Activated naive CD8-positive, alpha-beta T cell (primary cell): ENCODE data around the gene RTL10.

ENCODE experiments used
- H3K27ac Mint-ChIP-seq: one replicate; pipeline ENCODE4 v1.8.0; 2021; ENCODE audit warnings: mixed read lengths
- H3K27me3 Mint-ChIP-seq: one replicate; pipeline ENCODE4 v1.8.0; 2021; ENCODE audit warnings: mixed read lengths
- H3K36me3 Mint-ChIP-seq: one replicate; pipeline ENCODE4 v1.8.0; 2021; ENCODE audit warnings: mixed read lengths
- H3K4me1 Mint-ChIP-seq: one replicate; pipeline ENCODE4 v1.8.0; 2021; ENCODE audit warnings: low read depth, mixed read lengths
- H3K4me3 Mint-ChIP-seq: one replicate; pipeline ENCODE4 v1.8.0; 2021; ENCODE audit warnings: mild to moderate bottlenecking, mixed read lengths
- H3K9me3 Mint-ChIP-seq: one replicate; pipeline ENCODE4 v1.8.0; 2021; ENCODE audit warnings: low read depth, mixed read lengths

RTL10 gene

DNA sequence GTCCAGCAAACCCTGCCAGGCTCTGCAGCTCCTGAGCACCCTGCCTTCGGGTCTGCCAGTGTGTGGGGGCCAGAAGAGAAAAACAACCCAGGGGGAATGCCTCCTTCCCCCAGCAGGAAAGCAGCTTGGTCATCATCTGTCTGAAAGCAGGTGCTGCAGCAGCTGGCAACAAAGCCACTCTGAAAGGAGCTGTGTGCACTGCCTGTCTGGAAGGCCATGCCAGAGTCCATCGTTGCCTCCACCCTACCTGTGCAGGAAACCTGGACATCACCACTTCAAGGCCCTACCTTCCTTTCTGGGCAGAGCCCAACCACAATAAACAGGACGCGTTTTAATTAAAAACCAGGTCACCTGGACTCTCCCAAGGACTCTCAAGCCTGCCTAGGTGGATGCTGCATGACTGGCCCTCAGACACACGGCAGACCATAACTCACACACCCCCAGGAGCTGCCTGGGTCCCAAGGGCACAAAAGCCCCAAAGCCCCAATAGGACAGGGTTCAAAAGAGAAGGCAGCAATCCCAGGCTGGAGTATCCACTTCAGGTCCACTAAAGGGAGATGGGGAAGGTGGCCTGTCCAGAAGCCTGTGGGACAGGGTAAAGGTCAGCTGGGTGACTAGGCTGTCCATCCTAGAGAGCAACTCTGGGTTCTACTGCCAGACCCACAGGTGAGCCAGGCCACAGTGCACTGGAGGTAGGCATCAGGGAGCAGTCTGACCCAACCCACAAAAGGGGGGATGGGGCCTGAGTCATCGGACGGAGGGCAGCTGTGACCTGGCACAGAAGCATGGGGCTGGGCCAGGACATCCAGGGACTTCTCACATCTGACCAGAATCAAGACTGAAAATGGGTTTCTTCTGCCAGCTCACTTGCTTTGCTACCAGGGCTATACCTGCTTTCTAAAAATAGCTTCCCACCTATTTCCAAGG, 6.1 kb downstream of the RTL10 start:
- peaks cover 57% of the 10 kb centered on the region for H3K4me1 Mint-ChIP-seq
- peaks cover 3% of the 10 kb centered on the region for H3K36me3 Mint-ChIP-seq
- no peaks in the 10 kb centered on the region for H3K27me3 Mint-ChIP-seq
- peak overlapping the region; percentile 46 for H3K27ac Mint-ChIP-seq
- H3K9me3 Mint-ChIP-seq = no peaks in the 10 kb centered on the region
- H3K4me3 Mint-ChIP-seq = no peak overlapping the region

DNA sequence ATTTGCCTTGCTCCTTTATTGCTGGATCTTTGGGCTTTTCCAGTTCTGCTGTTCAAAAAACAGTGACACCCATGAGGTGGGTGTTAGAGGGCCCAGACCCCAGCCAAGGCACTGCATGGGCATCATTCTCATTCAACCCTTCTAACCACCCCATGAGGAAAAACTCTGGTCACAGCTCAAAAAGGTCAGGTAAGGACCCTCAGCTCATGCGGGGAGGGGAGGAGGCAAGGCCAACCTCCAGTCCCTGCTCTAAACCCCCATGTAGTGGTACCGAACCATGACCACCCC, 7.4 kb downstream of the RTL10 start:
- Mint-ChIP-seq H3K27me3 (no peaks in the 10 kb centered on the region), H3K36me3 (peaks cover 3% of the 10 kb centered on the region), H3K4me3 (no peak overlapping the region), H3K27ac (no peak overlapping the region), H3K9me3 (no peaks in the 10 kb centered on the region), H3K4me1 (peaks cover 44% of the 10 kb centered on the region)

GRCh38 chr22:19846620-19847344, 7.9 kb downstream of the RTL10 start:
- no peak overlapping the region for H3K27ac Mint-ChIP-seq

DNA sequence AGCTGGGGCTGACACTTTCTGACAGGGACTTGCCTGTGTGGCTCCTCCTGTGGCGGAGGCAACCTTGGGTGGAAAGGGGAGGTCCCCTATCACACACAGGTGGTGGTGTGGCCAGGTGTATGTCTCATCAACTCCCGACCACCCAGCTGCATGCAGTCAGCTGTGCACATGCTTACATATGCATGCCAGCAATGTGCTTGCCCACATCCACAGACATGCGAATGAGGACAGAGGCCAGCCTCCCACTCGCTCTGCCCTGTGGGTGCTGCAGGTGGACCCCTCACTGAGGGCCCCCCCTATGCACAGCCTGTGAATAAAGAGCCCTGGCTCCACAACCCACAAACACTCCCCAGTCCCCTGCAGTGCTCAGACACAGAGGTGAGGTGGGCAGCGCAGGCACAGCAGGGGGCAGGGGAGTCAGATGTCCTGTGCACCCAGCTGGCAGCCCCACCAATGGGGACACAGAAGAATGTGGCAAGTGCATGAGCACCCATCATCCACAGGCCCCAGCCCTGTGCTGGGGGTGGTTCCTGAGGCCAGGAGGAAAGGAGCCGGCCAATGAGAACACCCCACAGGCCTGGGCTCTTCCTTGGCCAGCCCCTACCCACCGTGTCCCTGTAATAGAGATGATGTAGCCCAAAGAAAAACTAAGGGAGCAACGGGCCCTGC, 9.5 kb downstream of the RTL10 start:
- Mint-ChIP-seq H3K4me3 (peak overlapping the region; percentile 63), H3K27ac (peak overlapping the region; percentile 64), H3K4me1 (peaks cover 33% of the 10 kb centered on the region), H3K9me3 (no peaks in the 10 kb centered on the region), H3K27me3 (no peaks in the 10 kb centered on the region), H3K36me3 (peaks cover 3% of the 10 kb centered on the region)

More at GRCh38 chr22:19846620-19847344, 7.9 kb downstream of the RTL10 start:
- no peaks in the 10 kb centered on the region for H3K27me3 Mint-ChIP-seq
- peaks cover 41% of the 10 kb centered on the region for H3K4me1 Mint-ChIP-seq
- H3K36me3 Mint-ChIP-seq = peaks cover 3% of the 10 kb centered on the region
- H3K4me3 Mint-ChIP-seq = no peak overlapping the region
- H3K9me3 Mint-ChIP-seq = no peaks in the 10 kb centered on the region

GRCh38 chr22:19844377-19845053, 10.2 kb downstream of the RTL10 start:
- H3K27ac Mint-ChIP-seq = peak overlapping the region; percentile 77
- H3K27me3 Mint-ChIP-seq = no peaks in the 10 kb centered on the region
- peaks cover 3% of the 10 kb centered on the region for H3K36me3 Mint-ChIP-seq
- H3K9me3 Mint-ChIP-seq = no peaks in the 10 kb centered on the region
- H3K4me3 Mint-ChIP-seq = peak overlapping the region; percentile 63
- peaks cover 27% of the 10 kb centered on the region for H3K4me1 Mint-ChIP-seq

DNA sequence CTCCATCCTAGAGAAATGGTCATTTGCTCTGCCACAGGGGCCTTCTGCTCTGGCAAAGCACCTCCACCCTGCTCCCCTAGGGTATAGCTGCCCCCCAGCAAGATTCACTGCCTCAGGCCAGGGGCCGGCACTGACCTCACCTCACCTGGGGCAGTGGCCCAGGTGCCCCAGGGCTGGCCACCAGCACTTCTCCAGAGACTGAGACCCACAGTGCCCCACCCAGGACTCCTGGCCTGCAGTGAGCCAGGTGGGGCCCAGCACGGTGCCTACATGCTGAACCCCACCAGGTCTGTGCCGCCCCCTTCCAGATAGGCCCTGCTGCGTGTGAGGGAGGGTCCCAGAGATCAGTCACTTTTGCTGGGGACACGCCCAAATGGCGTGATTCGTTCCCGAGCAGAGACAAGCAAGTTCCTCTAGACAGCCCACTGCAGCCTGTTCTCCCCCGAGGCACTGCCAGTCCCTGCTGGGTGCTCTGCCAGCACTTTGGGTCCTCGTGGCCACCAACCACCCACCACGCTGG, 10.8 kb downstream of the RTL10 start:
- H3K9me3 Mint-ChIP-seq = no peaks in the 10 kb centered on the region

DNA sequence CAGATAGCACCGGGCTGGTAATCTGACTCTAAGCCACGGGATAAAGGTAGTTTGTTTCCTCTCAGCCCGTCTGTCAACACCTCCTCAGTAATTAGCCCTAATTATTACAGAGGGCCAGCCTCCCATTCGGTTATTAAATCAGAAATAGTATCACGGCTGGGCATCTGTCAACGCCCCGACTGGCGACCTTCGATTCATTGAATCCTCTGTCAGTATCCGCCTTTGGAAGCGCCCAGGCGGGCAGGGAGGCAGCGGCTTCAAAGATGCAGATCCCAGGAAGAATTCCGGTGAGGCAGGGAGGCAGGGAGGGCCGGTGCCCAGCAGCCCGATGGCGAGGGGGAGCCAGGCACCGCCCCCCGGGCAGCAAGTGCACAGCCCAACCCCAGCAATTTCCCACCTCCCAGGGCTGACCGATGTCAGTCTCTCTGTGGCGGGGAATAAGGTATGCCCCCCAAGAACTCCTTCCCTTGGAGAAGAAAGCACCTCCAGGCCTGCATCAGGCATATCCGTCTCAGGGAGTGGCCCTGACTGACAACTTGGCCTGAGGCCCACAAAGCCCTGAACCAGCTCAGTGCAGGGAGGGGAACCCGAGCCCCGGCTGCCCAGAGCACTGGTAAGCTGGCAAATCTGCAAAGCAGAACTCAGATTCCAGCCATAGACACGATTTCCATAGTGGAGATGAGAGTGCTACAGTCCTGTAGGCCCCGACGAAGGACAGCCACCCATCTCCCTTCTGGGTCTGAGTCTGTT, 11.4 kb downstream of the RTL10 start:
- no peaks in the 10 kb centered on the region for H3K9me3 Mint-ChIP-seq
- H3K36me3 Mint-ChIP-seq = peaks cover 7% of the 10 kb centered on the region
- no peak overlapping the region for H3K27ac Mint-ChIP-seq
- H3K4me1 Mint-ChIP-seq = peaks cover 28% of the 10 kb centered on the region
- no peak overlapping the region for H3K4me3 Mint-ChIP-seq
- no peaks in the 10 kb centered on the region for H3K27me3 Mint-ChIP-seq

More for the DNA sequence above, 10.8 kb downstream of the RTL10 start:
- Mint-ChIP-seq H3K4me3 (no peak overlapping the region), H3K36me3 (peaks cover 5% of the 10 kb centered on the region), H3K4me1 (peaks cover 27% of the 10 kb centered on the region), H3K27ac (peak overlapping the region; percentile 10), H3K27me3 (no peaks in the 10 kb centered on the region)

DNA sequence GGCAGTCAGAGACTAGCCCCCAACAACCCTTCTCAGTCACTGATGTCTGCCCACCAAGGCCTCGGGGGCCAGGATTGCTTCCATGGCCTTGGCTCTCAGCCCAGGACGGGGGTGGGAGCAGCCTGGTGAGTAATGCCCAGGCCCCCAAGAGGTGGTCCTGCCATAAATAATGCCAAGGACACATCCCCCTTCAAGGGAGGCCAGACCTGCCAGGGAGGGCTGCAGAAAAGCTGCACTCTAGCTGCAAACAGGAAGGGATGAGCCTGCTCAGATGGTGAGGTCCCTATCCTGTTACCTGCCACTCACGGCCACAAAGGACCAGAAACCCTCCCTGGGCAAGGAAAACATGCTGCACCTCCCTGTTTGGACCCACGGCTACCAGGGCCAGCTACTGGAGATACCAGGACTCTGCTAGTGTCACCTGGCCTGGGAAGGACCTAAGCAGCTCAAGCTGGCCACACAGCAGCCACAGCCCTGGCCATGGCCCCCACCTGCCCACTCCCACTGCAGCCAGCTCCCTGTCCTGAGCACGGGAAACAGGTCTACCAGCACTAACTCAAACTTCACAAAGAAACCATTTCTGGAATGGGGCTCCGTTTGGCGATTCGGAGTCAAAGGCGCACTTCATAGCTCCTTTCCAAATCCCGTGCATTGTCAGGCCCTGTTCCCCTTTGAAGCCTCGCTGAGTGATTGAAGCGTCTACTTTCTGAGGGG, 12.1 kb downstream of the RTL10 start:
- peaks cover 4% of the 10 kb centered on the region for H3K36me3 Mint-ChIP-seq
- peaks cover 25% of the 10 kb centered on the region for H3K4me1 Mint-ChIP-seq
- H3K9me3 Mint-ChIP-seq = no peaks in the 10 kb centered on the region
- H3K27me3 Mint-ChIP-seq = no peaks in the 10 kb centered on the region
- H3K4me3 Mint-ChIP-seq = no peak overlapping the region
- H3K27ac Mint-ChIP-seq = no peak overlapping the region

GRCh38 chr22:19841641-19842392, 12.9 kb downstream of the RTL10 start:
- H3K36me3 Mint-ChIP-seq = peaks cover 4% of the 10 kb centered on the region
- H3K27ac Mint-ChIP-seq = no peak overlapping the region
- H3K4me3 Mint-ChIP-seq = no peak overlapping the region
- peaks cover 25% of the 10 kb centered on the region for H3K4me1 Mint-ChIP-seq
- H3K9me3 Mint-ChIP-seq = no peaks in the 10 kb centered on the region
- H3K27me3 Mint-ChIP-seq = no peaks in the 10 kb centered on the region

GRCh38 chr22:19840955-19841640, 13.6 kb downstream of the RTL10 start:
- Mint-ChIP-seq H3K4me3 (no peak overlapping the region), H3K9me3 (no peaks in the 10 kb centered on the region), H3K36me3 (peaks cover 4% of the 10 kb centered on the region), H3K27me3 (no peaks in the 10 kb centered on the region), H3K4me1 (peaks cover 28% of the 10 kb centered on the region), H3K27ac (no peak overlapping the region)

DNA sequence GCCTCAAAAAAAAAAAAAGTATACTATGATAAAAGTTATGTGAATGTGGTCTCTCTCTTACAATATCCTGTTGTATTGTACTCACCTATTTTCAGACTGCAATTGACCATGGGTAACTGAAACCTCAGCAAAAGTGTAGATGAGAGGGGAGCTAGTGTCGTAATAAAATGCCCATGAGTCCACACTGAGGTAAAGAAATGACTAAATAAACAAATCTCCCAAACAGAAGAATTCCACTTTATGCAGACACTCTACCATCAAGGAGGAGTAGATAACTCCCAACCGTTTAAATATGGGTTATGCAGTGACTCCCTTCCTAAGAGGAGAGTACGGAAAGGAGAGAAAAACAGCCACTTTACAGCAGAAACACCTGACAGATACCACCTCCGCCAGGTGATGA, 14.6 kb downstream of the RTL10 start:
- H3K9me3 Mint-ChIP-seq = no peaks in the 10 kb centered on the region
- H3K4me3 Mint-ChIP-seq = no peak overlapping the region
- peaks cover 4% of the 10 kb centered on the region for H3K36me3 Mint-ChIP-seq
- H3K27me3 Mint-ChIP-seq = no peaks in the 10 kb centered on the region
- peaks cover 28% of the 10 kb centered on the region for H3K4me1 Mint-ChIP-seq
- H3K27ac Mint-ChIP-seq = no peak overlapping the region

- Mint-ChIP-seq H3K27me3 (no peaks in the 10 kb centered on the region), H3K4me1 (peaks cover 30% of the 10 kb centered on the region), H3K4me3 (no peak overlapping the region), H3K36me3 (peaks cover 4% of the 10 kb centered on the region), H3K9me3 (no peaks in the 10 kb centered on the region), H3K27ac (no peak overlapping the region)
Observed at GRCh38 chr22:19837915-19838314, 16.8 kb downstream of the RTL10 start.
